ENCODE data around the gene SHISA6.

Gene SHISA6

GRCh38 chr17:11430751-11431150, 189.7 kb downstream of the SHISA6 start:
- no peak for TF ChIP-seq CTCF (IDR thresholded peaks at IDR 0.05; ENCODE audit: extremely low read depth, missing control alignments)
- no peak for DNase-seq (ENCODE audit: low spot score)

DNA sequence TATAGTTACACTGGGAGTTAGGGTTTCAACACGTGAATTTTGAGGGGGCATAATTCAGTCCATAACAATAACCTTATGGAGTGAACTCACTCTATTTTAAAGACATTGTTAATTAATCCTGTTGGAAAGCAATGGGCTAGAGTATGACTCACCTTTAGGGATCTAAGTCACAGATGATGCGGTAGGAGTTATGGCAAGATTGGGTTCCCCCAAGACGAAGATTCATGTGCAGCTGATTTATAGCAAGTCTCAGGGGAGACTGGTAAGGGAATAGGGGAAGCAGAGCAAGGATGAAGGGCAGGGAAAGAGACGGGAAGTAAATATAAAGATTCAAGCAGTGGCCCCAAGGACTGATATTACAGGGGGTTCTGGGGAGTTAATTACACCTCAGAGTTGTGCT, 197.7 kb downstream of the SHISA6 start:
- TF ChIP-seq CTCF (IDR thresholded peaks at IDR 0.05; ENCODE audit: extremely low read depth, missing control alignments): no peak
- no peak for DNase-seq (ENCODE audit: low spot score)

GRCh38 chr17:11441004-11441403, 200.0 kb downstream of the SHISA6 start:
- TF ChIP-seq CTCF (IDR thresholded peaks at IDR 0.05; ENCODE audit: extremely low read depth, missing control alignments): no peak
- DNase-seq (ENCODE audit: low spot score): no peak

- TF ChIP-seq CTCF (IDR thresholded peaks at IDR 0.05; ENCODE audit: extremely low read depth, missing control alignments): no peak
- DNase-seq (ENCODE audit: low spot score): no peak
Measured at GRCh38 chr17:11446316-11446715, 205.3 kb downstream of the SHISA6 start.

GRCh38 chr17:11454096-11454495, 213.1 kb downstream of the SHISA6 start:
- no peak for TF ChIP-seq CTCF (IDR thresholded peaks at IDR 0.05; ENCODE audit: extremely low read depth, missing control alignments)
- no peak for DNase-seq (ENCODE audit: low spot score)

GRCh38 chr17:11458279-11458678, 217.3 kb downstream of the SHISA6 start:
- DNase-seq (ENCODE audit: low spot score): no peak
- no peak for TF ChIP-seq CTCF (IDR thresholded peaks at IDR 0.05; ENCODE audit: extremely low read depth, missing control alignments)

DNA sequence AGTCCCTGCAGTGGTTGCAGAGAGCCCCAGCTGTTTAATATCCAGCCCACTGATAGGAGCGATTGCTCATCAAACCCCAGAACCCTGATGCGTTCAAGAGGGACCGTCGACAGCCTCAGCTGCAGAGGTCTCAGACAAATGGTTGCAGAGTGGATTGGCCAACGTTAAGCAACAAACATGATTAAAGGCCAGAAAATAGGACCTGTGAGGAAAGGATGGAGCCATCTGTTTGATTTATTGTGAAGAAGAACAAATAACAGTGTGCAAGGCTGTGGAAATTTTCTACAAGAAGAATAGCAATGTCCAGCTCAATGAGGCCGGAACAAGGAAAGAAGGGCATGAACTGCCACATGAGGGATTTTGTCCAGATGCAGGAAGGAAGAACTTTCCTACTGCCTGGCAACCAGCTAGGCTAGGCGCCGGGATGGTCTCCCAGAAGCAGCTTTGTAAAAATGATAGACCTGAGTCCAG, 218.9 kb downstream of the SHISA6 start:
- DNase-seq (ENCODE audit: low spot score): no peak
- no peak for TF ChIP-seq CTCF (IDR thresholded peaks at IDR 0.05; ENCODE audit: extremely low read depth, missing control alignments)

All from GM20000 (cell line).